Caco-2 (cell line): ENCODE results near the gene WFDC2. TPM values are rescaled to one million over a fixed set of nuclear protein-coding genes. Genes with fewer than 3 reads are reported as not detected.

Experiments used
- BruUV-seq: library from RNA; stranded (reverse); fragments of 400-500 nt; replicated peaks from 2 replicates; lab custom pipeline; 2021; lab: Mats Ljungman, UMichigan
- CTCF ChIA-PET: fragments of 300-600 bp; sonication (Branson Sonifier 250); formaldehyde crosslinking; loops from one replicate; lab custom pipeline; 2022; ENCODE audit warnings: antibody characterized with exemption; lab: Charles Lee
- POLR2A ChIA-PET: fragments of 300-600 bp; sonication (Branson Sonifier 250); formaldehyde crosslinking; loops from one replicate; lab custom pipeline; 2022; ENCODE audit warnings: antibody characterized with exemption; lab: Charles Lee
- DNase-seq, 2 experiments: peaks; one replicate each; pipeline versions ENCODE4 v3.0.0 to v3.0.0-alpha.2; 2020 to 2022
- H3K27me3 ChIP-seq: replicated peaks from 2 replicates; pipeline ENCODE4 v1.6.0; 2011; ENCODE audit warnings: low read length; ENCODE audit not compliant: control insufficient read depth, insufficient read depth
- H3K36me3 ChIP-seq: 2 replicates; pipeline ENCODE4 v1.5.1; 2011; ENCODE audit warnings: low read length; ENCODE audit not compliant: control insufficient read depth, insufficient read depth
- H3K4me1 ChIP-seq: fragments of 250-450 bp; sonication (Bioruptor Pico); 2 replicates; pipeline ENCODE4 v1.5.1; 2020; ENCODE audit warnings: mild to moderate bottlenecking
- H3K4me3 ChIP-seq: 2 replicates; pipeline ENCODE4 v1.5.1; 2011; ENCODE audit warnings: low read depth, mild to moderate bottlenecking, control low read depth, low read length
- H3K9me3 ChIP-seq: fragments of 250-450 bp; sonication (Bioruptor Pico); 2 replicates; pipeline ENCODE4 v1.5.1; 2020; ENCODE audit warnings: mild to moderate bottlenecking, moderate library complexity
- H3K27ac Mint-ChIP-seq: one replicate; pipeline ENCODE4 v1.8.0; 2022; ENCODE audit warnings: mixed read lengths; ENCODE audit not compliant: unreplicated experiment
- H3K27me3 Mint-ChIP-seq: one replicate; pipeline ENCODE4 v1.8.0; 2022; ENCODE audit warnings: mixed read lengths; ENCODE audit not compliant: insufficient read depth, unreplicated experiment
- H3K36me3 Mint-ChIP-seq: one replicate; pipeline ENCODE4 v1.8.0; 2022; ENCODE audit warnings: mild to moderate bottlenecking, mixed read lengths; ENCODE audit not compliant: insufficient read depth, unreplicated experiment
- H3K4me1 Mint-ChIP-seq: one replicate; pipeline ENCODE4 v1.8.0; 2022; ENCODE audit warnings: low read depth, mixed read lengths; ENCODE audit not compliant: unreplicated experiment
- H3K4me3 Mint-ChIP-seq: one replicate; pipeline ENCODE4 v1.8.0; 2022; ENCODE audit warnings: mild to moderate bottlenecking, moderate library complexity, mixed read lengths; ENCODE audit not compliant: unreplicated experiment
- H3K9me3 Mint-ChIP-seq: one replicate; pipeline ENCODE4 v1.8.0; 2022; ENCODE audit warnings: mixed read lengths; ENCODE audit not compliant: unreplicated experiment
- intact Hi-C: fragments of 100-400 bp; cut with micrococcal nuclease; formaldehyde crosslinking; loops from one replicate; pipeline ENCODE4 v1.10.0; 2022; ENCODE audit not compliant: unreplicated experiment
- total RNA-seq: library from RNA; stranded (reverse); gene quantifications from 2 replicates; pipeline ENCODE4 v1.2.3, GENCODE V29; 2022
- TF ChIP-seq, protein P1 (sequence below), 2 experiments: fragments of 200-600 bp in 1 of 2; IDR thresholded peaks; 1 replicate in 1 of 2; 2 replicates in 1 of 2; pipeline versions ENCODE4 v1.5.1 to v1.8.0; 2011 to 2022; ENCODE audit warnings: antibody characterized with exemption in 1 of 2, control low read depth in 1 of 2, inconsistent platforms in 1 of 2, low read depth in 1 of 2, low read length in 1 of 2, mild to moderate bottlenecking in 1 of 2, moderate library complexity in 1 of 2; ENCODE audit not compliant: insufficient read depth in 1 of 2, severe bottlenecking in 1 of 2, unreplicated experiment in 1 of 2

Gene WFDC2
- total RNA-seq, 1 experiment from 2014 or later, result 14.3 TPM

DNA sequence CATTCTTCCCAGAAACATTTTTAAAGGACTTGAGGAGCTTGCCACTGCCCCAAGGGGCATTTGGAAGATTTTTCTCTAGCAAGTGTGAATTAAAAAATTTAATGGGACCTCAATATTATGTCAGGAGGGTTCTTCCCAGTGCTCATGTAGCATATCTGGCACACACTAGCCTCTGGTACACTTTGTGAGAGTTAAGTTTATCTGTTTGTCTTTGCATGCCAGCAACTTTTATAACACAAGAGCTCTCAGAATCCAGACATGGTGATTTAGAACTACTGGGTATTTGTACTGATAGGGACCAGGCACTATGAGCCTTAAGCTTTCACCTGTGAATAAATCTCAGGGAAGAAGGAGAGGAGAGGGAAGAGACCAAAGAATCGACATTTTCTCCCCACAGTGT is 33.0 kb downstream of the WFDC2 start:
- no TSS peak for BruUV-seq
- Histone ChIP-seq H3K4me3 (no peak overlapping the region), H3K9me3 (peaks cover 2% of the 10 kb centered on the region), H3K4me1 (no peaks in the 10 kb centered on the region; the same call in 1 of the 2 replicates), H3K36me3 (no peaks in the 10 kb centered on the region), H3K27me3 (no peaks in the 10 kb centered on the region; the same call in 1 of the 2 replicates)
- Mint-ChIP-seq H3K4me3 (no peak overlapping the region), H3K4me1 (peaks cover 5% of the 10 kb centered on the region), H3K27me3 (peaks cover 18% of the 10 kb centered on the region), H3K36me3 (no peaks in the 10 kb centered on the region), H3K27ac (no peak overlapping the region), H3K9me3 (no peaks in the 10 kb centered on the region)
- peak in 1 of 2 experiments; percentile 3 for DNase-seq
- TF ChIP-seq, protein P1, sequence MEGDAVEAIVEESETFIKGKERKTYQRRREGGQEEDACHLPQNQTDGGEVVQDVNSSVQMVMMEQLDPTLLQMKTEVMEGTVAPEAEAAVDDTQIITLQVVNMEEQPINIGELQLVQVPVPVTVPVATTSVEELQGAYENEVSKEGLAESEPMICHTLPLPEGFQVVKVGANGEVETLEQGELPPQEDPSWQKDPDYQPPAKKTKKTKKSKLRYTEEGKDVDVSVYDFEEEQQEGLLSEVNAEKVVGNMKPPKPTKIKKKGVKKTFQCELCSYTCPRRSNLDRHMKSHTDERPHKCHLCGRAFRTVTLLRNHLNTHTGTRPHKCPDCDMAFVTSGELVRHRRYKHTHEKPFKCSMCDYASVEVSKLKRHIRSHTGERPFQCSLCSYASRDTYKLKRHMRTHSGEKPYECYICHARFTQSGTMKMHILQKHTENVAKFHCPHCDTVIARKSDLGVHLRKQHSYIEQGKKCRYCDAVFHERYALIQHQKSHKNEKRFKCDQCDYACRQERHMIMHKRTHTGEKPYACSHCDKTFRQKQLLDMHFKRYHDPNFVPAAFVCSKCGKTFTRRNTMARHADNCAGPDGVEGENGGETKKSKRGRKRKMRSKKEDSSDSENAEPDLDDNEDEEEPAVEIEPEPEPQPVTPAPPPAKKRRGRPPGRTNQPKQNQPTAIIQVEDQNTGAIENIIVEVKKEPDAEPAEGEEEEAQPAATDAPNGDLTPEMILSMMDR (IDR thresholded peaks at IDR 0.05; ENCODE audit: insufficient read depth in 1 of 2, low read depth in 1 of 2, low read length in 1 of 2, severe bottlenecking in 1 of 2, unreplicated experiment in 1 of 2), result no peak
- intact Hi-C loops, result no loop called here
- ChIA-PET POLR2A (no interaction called here), CTCF (interaction anchor here (1.2 kb wide), 1 partner anchor 268 kb away, joined by 3 read pairs; no protein-coding TSS in a partner anchor)

DNA sequence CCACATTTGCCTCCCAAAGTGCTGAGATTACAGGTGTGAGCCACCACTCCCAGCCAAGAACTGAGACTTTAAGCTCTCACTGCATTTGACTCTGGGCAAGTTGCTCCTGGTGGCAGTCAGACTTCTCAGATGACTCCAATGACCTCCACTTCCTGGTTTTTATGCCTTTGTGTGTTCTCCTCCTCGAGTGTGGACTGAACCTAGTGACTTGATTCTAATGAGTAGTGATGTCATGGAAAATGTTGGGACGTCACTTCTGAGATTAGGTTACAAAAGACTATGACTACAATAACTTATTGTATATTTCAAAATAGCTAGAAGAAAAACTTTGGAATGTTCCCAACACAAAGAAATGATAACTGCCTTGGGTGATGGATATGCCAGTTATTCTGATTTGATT is 33.9 kb downstream of the WFDC2 start:
- no peaks in the 10 kb centered on the region for H3K36me3 ChIP-seq
- Mint-ChIP-seq H3K27me3 (peaks cover 18% of the 10 kb centered on the region), H3K9me3 (no peaks in the 10 kb centered on the region), H3K36me3 (no peaks in the 10 kb centered on the region), H3K4me3 (no peak overlapping the region), H3K4me1 (peaks cover 5% of the 10 kb centered on the region), H3K27ac (no peak overlapping the region)
- H3K9me3 ChIP-seq, result peaks cover 8% of the 10 kb centered on the region
- H3K27me3 ChIP-seq, result no peaks in the 10 kb centered on the region; the same call in 1 of the 2 replicates
- peak in 1 of 2 experiments; percentile 22 for DNase-seq
- H3K4me3 ChIP-seq, result no peak overlapping the region
- CTCF ChIA-PET, result interaction anchor here (1.2 kb wide), 1 partner anchor 267 kb away, joined by 3 read pairs; no protein-coding TSS in a partner anchor
- TF ChIP-seq, protein P1 (IDR thresholded peaks at IDR 0.05; ENCODE audit: insufficient read depth in 1 of 2, low read depth in 1 of 2, low read length in 1 of 2, severe bottlenecking in 1 of 2, unreplicated experiment in 1 of 2), result no peak
- POLR2A ChIA-PET, result no interaction called here
- H3K4me1 ChIP-seq, result no peaks in the 10 kb centered on the region; the same call in 1 of the 2 replicates
- no TSS peak for BruUV-seq
- intact Hi-C loops, result no loop called here

DNA sequence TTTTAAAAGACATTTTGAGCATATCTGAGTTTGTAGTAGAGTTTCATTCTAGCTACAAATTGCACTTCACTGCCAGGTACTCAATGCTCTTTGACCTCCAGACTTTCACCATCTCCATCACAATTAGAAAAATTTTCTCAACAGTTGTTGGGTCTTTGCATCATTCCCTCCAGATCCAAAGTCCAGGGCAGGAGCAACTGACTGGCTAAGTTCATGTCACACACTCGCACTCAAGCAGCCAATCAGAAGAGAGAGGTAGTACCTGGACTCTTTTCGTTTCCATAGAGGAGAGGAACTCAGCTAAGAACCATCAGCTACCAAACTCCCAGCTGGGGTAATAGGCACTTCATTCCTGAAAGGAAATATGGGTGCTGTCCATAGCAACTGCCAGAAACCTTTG is 36.8 kb downstream of the WFDC2 start:
- Mint-ChIP-seq H3K36me3 (no peaks in the 10 kb centered on the region), H3K4me3 (no peak overlapping the region), H3K9me3 (no peaks in the 10 kb centered on the region), H3K27ac (no peak overlapping the region), H3K27me3 (peaks cover 17% of the 10 kb centered on the region), H3K4me1 (no peaks in the 10 kb centered on the region)
- H3K4me1 ChIP-seq, result no peaks in the 10 kb centered on the region; the same call in 1 of the 2 replicates
- TF ChIP-seq, protein P1 (IDR thresholded peaks at IDR 0.05; ENCODE audit: insufficient read depth in 1 of 2, low read depth in 1 of 2, low read length in 1 of 2, severe bottlenecking in 1 of 2, unreplicated experiment in 1 of 2), result no peak
- ChIA-PET CTCF (interaction anchor here (0.6 to 0.7 kb wide), 2 partner anchors 206 to 209 kb away, joined by 3 to 9 read pairs; no protein-coding TSS in a partner anchor), POLR2A (interaction anchor here (0.6 to 1.0 kb wide), 2 partner anchors 91 to 144 kb away, joined by 3 read pairs; no protein-coding TSS in a partner anchor)
- BruUV-seq, result no TSS peak
- no peak overlapping the region for H3K4me3 ChIP-seq
- peaks cover 8% of the 10 kb centered on the region for H3K9me3 ChIP-seq
- intact Hi-C loops, result no loop called here
- peak in 1 of 2 experiments; percentile 58 for DNase-seq
- no peaks in the 10 kb centered on the region; the same call in 1 of the 2 replicates for H3K27me3 ChIP-seq
- no peaks in the 10 kb centered on the region for H3K36me3 ChIP-seq
